Central memory CD4-positive, alpha-beta T cell (primary cell): Measurements from ENCODE around the gene TMEM167B.
"Not testable (repeated sequence)": the region's sequence is repeated elsewhere in the genome, so short reads cannot be mapped to it uniquely, and the experiment has no call there.

ENCODE experiments used
- DNase-seq: peaks from one replicate; pipeline ENCODE4 v3.0.0; 2022

The TMEM167B gene

GRCh38 chr1:109114342-109114674 is 23.7 kb downstream of the TMEM167B start:
- no peak for DNase-seq

GRCh38 chr1:109115685-109116084 is 25.1 kb downstream of the TMEM167B start:
- DNase-seq: no peak

- no peak for DNase-seq
These were observed 25.7 kb downstream of the TMEM167B start for GRCh38 chr1:109116286-109116685.

DNA sequence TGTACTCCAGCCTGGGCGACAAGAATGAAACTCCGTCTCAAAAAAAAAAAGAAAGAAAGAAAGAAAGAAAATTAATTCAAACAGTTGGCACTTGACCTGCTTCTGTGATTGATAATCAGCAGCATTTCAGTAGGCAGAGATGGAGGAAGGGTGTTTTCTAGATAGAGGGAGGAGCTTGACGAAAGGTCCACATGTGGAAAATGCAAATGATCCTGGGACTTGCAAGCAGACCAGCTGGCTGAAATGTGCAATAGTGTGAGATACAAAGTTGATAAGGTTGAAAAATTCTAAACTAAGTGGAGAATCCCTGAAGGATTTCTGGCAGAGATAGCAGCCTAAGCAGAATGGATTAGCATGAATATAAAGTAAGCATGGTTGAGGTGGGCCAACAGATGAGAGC is 27.5 kb downstream of the TMEM167B start:
- no peak for DNase-seq

- no peak for DNase-seq
These were observed 29.8 kb downstream of the TMEM167B start for GRCh38 chr1:109120356-109120755.

GRCh38 chr1:109131059-109131458 is 40.5 kb downstream of the TMEM167B start:
- DNase-seq: no peak

GRCh38 chr1:109131800-109132199 is 41.2 kb downstream of the TMEM167B start:
- DNase-seq: no peak

DNA sequence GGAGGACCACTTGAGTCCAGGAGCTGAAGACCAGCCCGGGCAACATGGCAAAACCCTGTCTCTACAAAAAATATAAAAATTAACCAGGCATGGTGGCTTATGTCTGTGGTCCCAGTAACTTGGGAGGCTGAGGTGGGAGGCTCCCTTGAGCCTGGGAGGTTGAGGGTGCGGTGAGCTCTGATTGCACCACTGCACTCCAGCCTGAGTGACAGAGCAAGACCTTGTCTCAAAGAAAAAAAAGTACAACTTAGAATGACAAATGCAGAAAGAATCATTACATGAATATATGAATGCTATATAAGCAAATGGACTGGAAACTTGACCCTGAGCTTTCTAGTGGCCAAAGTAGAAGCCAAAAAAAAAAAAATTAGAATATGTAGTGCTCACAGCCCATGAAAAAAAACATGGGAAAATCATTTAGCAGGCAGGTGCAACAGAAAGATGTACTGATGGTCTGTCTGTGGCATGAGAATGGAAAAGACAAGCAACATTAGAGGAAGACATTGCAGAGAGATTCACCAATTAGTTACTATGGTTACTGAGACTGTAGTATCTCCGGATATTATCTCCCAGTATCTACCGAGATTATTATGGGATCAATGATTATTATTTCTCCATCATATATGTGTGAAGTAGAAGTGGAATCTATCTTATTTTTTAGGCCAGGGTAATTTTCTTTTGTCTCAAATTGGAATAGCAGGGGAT is 42.6 kb downstream of the TMEM167B start:
- DNase-seq: no peak

DNA sequence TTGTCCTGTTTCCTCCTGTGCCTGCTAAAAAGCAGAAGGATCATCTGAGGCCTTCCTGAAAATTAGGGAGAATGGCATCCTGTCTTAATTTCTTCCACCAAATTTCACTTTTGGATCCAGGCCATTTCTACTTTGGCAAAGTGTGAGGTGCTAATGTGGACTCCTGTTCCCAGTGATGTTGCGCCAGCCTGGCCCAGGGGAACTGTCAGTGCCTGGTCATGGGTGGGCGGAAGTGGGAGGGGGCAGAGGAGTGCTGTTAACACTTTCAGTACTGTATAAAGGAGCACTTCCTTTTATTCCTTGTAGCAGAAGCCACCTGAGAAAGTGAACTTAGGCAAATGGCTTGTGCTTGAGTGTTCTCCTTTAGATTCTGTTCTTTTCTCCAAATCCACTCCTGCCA is 43.3 kb downstream of the TMEM167B start:
- DNase-seq: no peak

GRCh38 chr1:109134423-109134822 is 43.9 kb downstream of the TMEM167B start:
- DNase-seq: no peak

- DNase-seq: no peak
These were observed 45.4 kb downstream of the TMEM167B start for GRCh38 chr1:109135940-109136339.

GRCh38 chr1:109136766-109137165 is 46.2 kb downstream of the TMEM167B start:
- DNase-seq: no peak

DNA sequence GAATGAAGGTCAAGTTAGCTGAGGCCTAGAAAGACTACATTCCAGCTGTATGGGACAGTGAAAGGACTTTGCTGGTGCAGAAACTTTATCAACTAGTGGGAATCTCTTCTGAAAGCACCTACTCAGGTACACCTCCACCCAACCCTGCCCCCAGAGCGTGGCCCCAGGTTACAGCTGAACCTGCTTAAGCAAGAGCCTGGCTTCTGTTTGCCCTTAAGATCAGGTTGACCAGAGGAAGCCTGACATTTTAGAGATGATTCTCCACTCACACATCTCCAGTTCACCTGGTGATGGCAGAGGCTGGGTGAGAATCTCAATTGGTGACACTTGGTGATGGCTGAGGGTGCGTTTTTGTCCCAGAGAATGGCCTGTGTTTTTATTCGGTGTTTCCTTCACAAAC is 47.4 kb downstream of the TMEM167B start:
- no peak for DNase-seq

- no peak for DNase-seq
These were observed 47.8 kb downstream of the TMEM167B start for GRCh38 chr1:109138358-109138757.

- DNase-seq: no peak
These were observed 49.8 kb downstream of the TMEM167B start for GRCh38 chr1:109140392-109140791.

- DNase-seq: no peak
These were observed 51.7 kb downstream of the TMEM167B start for GRCh38 chr1:109142260-109142659.

DNA sequence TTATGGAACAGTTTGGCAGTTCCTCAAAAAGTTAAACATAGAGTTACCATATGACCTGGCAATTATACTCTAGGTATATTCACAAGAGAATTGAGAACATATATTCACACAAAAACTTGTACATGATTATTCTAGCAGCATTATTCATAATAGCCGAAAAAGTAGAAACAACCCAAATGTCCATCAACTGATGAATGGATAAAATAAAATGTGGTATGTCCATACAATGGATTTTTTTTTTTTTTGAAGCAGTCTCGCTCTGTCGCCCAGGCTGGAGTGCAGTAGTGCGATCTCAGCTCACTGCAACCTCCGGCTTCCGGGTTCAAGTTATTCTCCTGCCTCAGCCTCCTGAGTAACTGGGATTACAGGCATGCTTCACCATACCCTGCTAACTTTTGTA is 52.2 kb downstream of the TMEM167B start:
- DNase-seq: not testable (repeated sequence)
